HCT116 (cell line): ENCODE data around the gene CMBL. TPM values are rescaled to one million over a fixed set of nuclear protein-coding genes. Genes with fewer than 3 reads are reported as not detected.
A peak's percentile ranks its signal among the peaks of the same experiment; 100 is the strongest.

Experiments used
- ATAC-seq: fragments of 200-7000 bp; cut with Tn5 transposase; 2 replicates; pipeline ENCODE4 v1.9.1; 2020; ENCODE audit warnings: mild to moderate bottlenecking, moderate library complexity
- BruUV-seq: library from RNA; stranded (reverse); fragments of 400-500 nt; replicated peaks from 2 replicates; lab custom pipeline; 2021; lab: Mats Ljungman, UMichigan
- CTCF ChIA-PET: fragments of 300-600 bp; sonication (Branson Sonifier 250); formaldehyde crosslinking; loops from one replicate; lab custom pipeline; 2021; ENCODE audit warnings: antibody characterized with exemption; lab: Charles Lee
- POLR2A ChIA-PET: fragments of 300-600, 350-600 bp; sonication (Branson Sonifier 250); formaldehyde crosslinking; loops from one replicate; lab custom pipeline; 2021; ENCODE audit warnings: antibody characterized with exemption; lab: Charles Lee
- RAD21 ChIA-PET, 2 experiments: fragments of 300-600 bp; sonication (Branson Sonifier 250); formaldehyde crosslinking; loops; one replicate each; lab custom pipeline; 2023; ENCODE audit warnings: low total read pairs in 2 of 2; ENCODE audit not compliant: uncharacterized antibody in 2 of 2, unreplicated experiment in 2 of 2, low non-redundant PET in 1 of 2; lab: Charles Lee
- DNase-seq: peaks from one replicate; pipeline ENCODE4 v3.0.0-alpha.2; 2010; ENCODE audit warnings: low read depth, low spot score
- H2AFZ ChIP-seq: fragments of 200-600 bp; shearing (Covaris generic), sonication (generic); 2 replicates; pipeline ENCODE4 v1.6.1; 2017; ENCODE audit warnings: low read depth, mixed run types, mixed read lengths, antibody characterized with exemption, low read length; ENCODE audit not compliant: poor library complexity, severe bottlenecking
- H3K27ac ChIP-seq: 2 replicates; pipeline ENCODE4 v1.5.1; 2012; ENCODE audit warnings: low read depth, low read length
- H3K27me3 ChIP-seq: fragments of 200-600 bp; sonication (generic); 2 replicates; pipeline ENCODE4 v1.6.1; 2016; ENCODE audit warnings: mixed run types, low read length, mixed read lengths; ENCODE audit not compliant: insufficient read depth
- H3K36me3 ChIP-seq, 2 experiments: fragments of 200-500 bp in 1 of 2; fragments of 200-600 bp in 1 of 2; sonication (Bioruptor generic) in 1 of 2; sonication (generic) in 1 of 2; 2 replicates each; pipeline versions ENCODE4 v1.5.1 to v1.6.1; 2014 to 2016; ENCODE audit warnings: low read length in 2 of 2, inconsistent platforms in 1 of 2, mixed read lengths in 1 of 2, mixed run types in 1 of 2; ENCODE audit not compliant: insufficient read depth in 2 of 2, control insufficient read depth in 1 of 2
- H3K4me1 ChIP-seq, 2 experiments: fragments of 200-600 bp in 1 of 2; sonication (generic) in 1 of 2; 2 replicates each; pipeline versions ENCODE4 v1.5.1 to v1.6.1; 2012 to 2017; ENCODE audit warnings: low read length in 2 of 2, inconsistent platforms in 1 of 2, mild to moderate bottlenecking in 1 of 2, mixed read lengths in 1 of 2, mixed run types in 1 of 2, moderate library complexity in 1 of 2; ENCODE audit not compliant: insufficient read depth in 2 of 2, control insufficient read depth in 1 of 2
- H3K4me2 ChIP-seq: fragments of 200-600 bp; sonication (generic); 2 replicates; pipeline ENCODE4 v1.6.1; 2017; ENCODE audit warnings: mixed run types, low read length, mixed read lengths
- H3K4me3 ChIP-seq, 2 experiments: fragments of 200-600 bp in 1 of 2; sonication (generic) in 1 of 2; replicated peaks in 1 of 2; 2 replicates each; pipeline ENCODE4 v1.5.1; 2011 to 2016; ENCODE audit warnings: low read length in 2 of 2, control low read depth in 1 of 2, low read depth in 1 of 2, mild to moderate bottlenecking in 1 of 2, mixed read lengths in 1 of 2, mixed run types in 1 of 2
- H3K79me2 ChIP-seq: fragments of 200-600 bp; sonication (generic); 2 replicates; pipeline ENCODE4 v1.6.1; 2017; ENCODE audit warnings: mild to moderate bottlenecking, mixed run types, low read length, moderate library complexity, mixed read lengths; ENCODE audit not compliant: insufficient read depth
- H3K9ac ChIP-seq: fragments of 200-600 bp; sonication (generic); 2 replicates; pipeline ENCODE4 v1.6.1; 2016; ENCODE audit warnings: low read length, mixed read lengths
- H3K9me2 ChIP-seq: fragments of 200-600 bp; sonication (generic), shearing (Covaris generic); 2 replicates; pipeline ENCODE4 v1.6.1; 2017; ENCODE audit warnings: mixed run types, mild to moderate bottlenecking, moderate library complexity; ENCODE audit not compliant: insufficient read depth
- H3K9me3 ChIP-seq, 2 experiments: fragments of 200-500 bp in 1 of 2; fragments of 200-600 bp in 1 of 2; sonication (Bioruptor generic) in 1 of 2; sonication (generic) in 1 of 2; 2 replicates each; pipeline ENCODE4 v1.6.1; 2014 to 2017; ENCODE audit warnings: low read length in 2 of 2, mixed read lengths in 2 of 2, inconsistent platforms in 1 of 2, low read depth in 1 of 2, mild to moderate bottlenecking in 1 of 2, mixed run types in 1 of 2, moderate library complexity in 1 of 2; ENCODE audit not compliant: control insufficient read depth in 1 of 2, insufficient read depth in 1 of 2
- H4K20me1 ChIP-seq: fragments of 200-600 bp; sonication (generic), shearing (Covaris generic); 2 replicates; pipeline ENCODE4 v1.6.1; 2017; ENCODE audit warnings: mixed run types, mild to moderate bottlenecking, moderate library complexity; ENCODE audit not compliant: insufficient read depth
- CEBPB ChIP-seq: IDR thresholded peaks from 2 replicates; pipeline ENCODE4 v1.6.1; 2012; ENCODE audit warnings: low read depth
- EGR1 ChIP-seq: IDR thresholded peaks from 2 replicates; pipeline ENCODE4 v1.6.1; 2012; ENCODE audit warnings: low read depth
- ELF1 ChIP-seq: IDR thresholded peaks from 2 replicates; pipeline ENCODE4 v1.6.1; 2012; ENCODE audit warnings: low read depth, borderline replicate concordance
- EZH2 ChIP-seq: fragments of 200-600 bp; sonication (generic); IDR thresholded peaks from 2 replicates; pipeline ENCODE4 v1.6.1; 2017; ENCODE audit warnings: antibody characterized with exemption, mixed run types
- EZH2phosphoT487 ChIP-seq: fragments of 200-600 bp; IDR thresholded peaks from 2 replicates; pipeline ENCODE4 v1.6.1; 2018; ENCODE audit warnings: antibody characterized with exemption, borderline replicate concordance
- FOSL1 ChIP-seq: IDR thresholded peaks from 2 replicates; pipeline ENCODE4 v1.6.1; 2012; ENCODE audit warnings: low read depth
- JUND ChIP-seq: IDR thresholded peaks from 2 replicates; pipeline ENCODE4 v1.6.1; 2012
- POLR2A ChIP-seq: IDR thresholded peaks from 2 replicates; pipeline ENCODE4 v1.7.0; 2011; ENCODE audit warnings: borderline replicate concordance; ENCODE audit not compliant: insufficient read depth, insufficient read length; ENCODE audit errors: extremely low read depth
- POLR2AphosphoS5 ChIP-seq: IDR thresholded peaks from 2 replicates; pipeline ENCODE4 v1.6.1; 2011; ENCODE audit warnings: mild to moderate bottlenecking, low read depth, low read length, moderate library complexity
- RAD21 ChIP-seq: IDR thresholded peaks from 2 replicates; pipeline ENCODE4 v1.6.1; 2012; ENCODE audit warnings: low read depth, mild to moderate bottlenecking
- SIN3A ChIP-seq: IDR thresholded peaks from 2 replicates; pipeline ENCODE4 v1.6.1; 2012; ENCODE audit warnings: low read depth
- SP1 ChIP-seq: IDR thresholded peaks from 2 replicates; pipeline ENCODE4 v1.6.1; 2012; ENCODE audit warnings: low read depth
- SRF ChIP-seq: IDR thresholded peaks from 2 replicates; pipeline ENCODE4 v1.6.1; 2012; ENCODE audit warnings: low read depth
- TCF7L2 ChIP-seq: IDR thresholded peaks from 2 replicates; pipeline ENCODE4 v1.7.0; 2011; ENCODE audit warnings: borderline replicate concordance, inconsistent platforms; ENCODE audit not compliant: insufficient read depth, insufficient read length; ENCODE audit errors: extremely low read depth
- YY1 ChIP-seq: IDR thresholded peaks from 2 replicates; pipeline ENCODE4 v1.6.1; 2011; ENCODE audit warnings: low read length, low read depth, moderate library complexity, mild to moderate bottlenecking; ENCODE audit not compliant: insufficient replicate concordance; ENCODE audit errors: extremely low read depth
- ZFX ChIP-seq: fragments of 450-650 bp; IDR thresholded peaks from 2 replicates; pipeline ENCODE4 v1.6.1; 2017
- intact Hi-C: fragments of 100-400 bp; cut with micrococcal nuclease; formaldehyde crosslinking; loops from 2 replicates; pipeline ENCODE4 v1.10.0; 2022
- total RNA-seq: library from RNA; stranded (reverse); gene quantifications from one replicate; pipeline ENCODE4 v1.2.1, GENCODE V29; 2021; ENCODE audit not compliant: unreplicated experiment
- TF ChIP-seq, protein P1 (sequence below): IDR thresholded peaks from 2 replicates; pipeline ENCODE4 v1.6.1; 2011; ENCODE audit warnings: mild to moderate bottlenecking, low read length, moderate library complexity; ENCODE audit not compliant: insufficient replicate concordance; ENCODE audit errors: extremely low read depth
- TF ChIP-seq, protein P2 (sequence below): IDR thresholded peaks from 2 replicates; pipeline ENCODE4 v1.6.1; 2012; ENCODE audit warnings: low read depth

Gene CMBL
- total RNA-seq, 1 experiment from 2014 or later: 51.0 TPM

GRCh38 chr5:10253390-10253789, 54.3 kb downstream of the CMBL start:
- Histone ChIP-seq H4K20me1 (peaks cover 24% of the 10 kb centered on the region), H3K9me2 (no peaks in the 10 kb centered on the region), H3K27me3 (no peaks in the 10 kb centered on the region), H3K9me3 (no peaks in the 10 kb centered on the region), H3K79me2 (peaks cover 95% of the 10 kb centered on the region), H3K4me1 (peaks cover 9 to 17% of the 10 kb centered on the region in 2 experiments; a peak in 3 of 4 replicates), H3K4me2 (no peak overlapping the region), H3K36me3 (peaks cover 44 to 56% of the 10 kb centered on the region in 2 experiments), H3K4me3 (no peak overlapping the region), H3K27ac (no peak overlapping the region), H2AFZ (no peak overlapping the region), H3K9ac (no peak overlapping the region)
- no TSS peak for BruUV-seq
- CTCF ChIA-PET: no interaction called here
- intact Hi-C loops: no loop called here
- no peak for DNase-seq
- ATAC-seq: no peak
- TF ChIP-seq SIN3A: no peak
- RAD21 ChIA-PET: no interaction called here
- POLR2A ChIA-PET: no interaction called here

DNA sequence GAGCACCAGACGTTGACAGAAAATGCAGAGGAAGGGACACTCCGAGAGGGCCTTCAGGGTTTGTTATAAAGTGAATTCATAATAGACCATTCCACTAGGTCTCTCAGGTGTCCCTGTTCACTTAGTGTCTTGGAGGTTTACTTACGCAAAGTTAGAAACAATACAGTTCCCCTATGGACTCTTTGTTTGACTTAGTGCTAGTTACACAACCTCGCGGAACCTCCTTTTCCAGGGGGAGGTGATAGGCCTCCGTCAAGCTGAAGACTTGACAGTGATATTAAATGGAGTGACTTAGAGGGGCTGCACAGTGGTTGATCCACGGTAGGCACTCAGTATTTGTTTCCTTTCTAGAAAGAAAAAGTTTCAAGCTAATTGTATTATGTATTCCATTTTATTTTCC, 56.3 kb downstream of the CMBL start:
- ChIA-PET CTCF (no interaction called here), RAD21 (no interaction called here), POLR2A (no interaction called here)
- Histone ChIP-seq H3K9me2 (no peaks in the 10 kb centered on the region), H2AFZ (no peak overlapping the region), H3K4me1 (peaks cover 10 to 20% of the 10 kb centered on the region in 2 experiments; a peak in 3 of 4 replicates), H3K9ac (peak overlapping the region; percentile 94), H3K27me3 (no peaks in the 10 kb centered on the region), H3K4me3 (peak overlapping the region; percentile 89 to 92), H3K27ac (peak overlapping the region; percentile 85), H4K20me1 (peaks cover 24% of the 10 kb centered on the region), H3K79me2 (peaks cover 94% of the 10 kb centered on the region), H3K9me3 (no peaks in the 10 kb centered on the region), H3K36me3 (peaks cover 24 to 37% of the 10 kb centered on the region in 2 experiments; a peak in 3 of 4 replicates), H3K4me2 (peak overlapping the region; percentile 80)
- intact Hi-C loops: no loop called here
- DNase-seq (no peak), ATAC-seq (no peak)
- no TSS peak for BruUV-seq
- no peak for TF ChIP-seq ELF1
- TF ChIP-seq, protein P1, sequence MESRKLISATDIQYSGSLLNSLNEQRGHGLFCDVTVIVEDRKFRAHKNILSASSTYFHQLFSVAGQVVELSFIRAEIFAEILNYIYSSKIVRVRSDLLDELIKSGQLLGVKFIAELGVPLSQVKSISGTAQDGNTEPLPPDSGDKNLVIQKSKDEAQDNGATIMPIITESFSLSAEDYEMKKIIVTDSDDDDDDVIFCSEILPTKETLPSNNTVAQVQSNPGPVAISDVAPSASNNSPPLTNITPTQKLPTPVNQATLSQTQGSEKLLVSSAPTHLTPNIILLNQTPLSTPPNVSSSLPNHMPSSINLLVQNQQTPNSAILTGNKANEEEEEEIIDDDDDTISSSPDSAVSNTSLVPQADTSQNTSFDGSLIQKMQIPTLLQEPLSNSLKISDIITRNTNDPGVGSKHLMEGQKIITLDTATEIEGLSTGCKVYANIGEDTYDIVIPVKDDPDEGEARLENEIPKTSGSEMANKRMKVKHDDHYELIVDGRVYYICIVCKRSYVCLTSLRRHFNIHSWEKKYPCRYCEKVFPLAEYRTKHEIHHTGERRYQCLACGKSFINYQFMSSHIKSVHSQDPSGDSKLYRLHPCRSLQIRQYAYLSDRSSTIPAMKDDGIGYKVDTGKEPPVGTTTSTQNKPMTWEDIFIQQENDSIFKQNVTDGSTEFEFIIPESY: no peak
- no peak for TF ChIP-seq EZH2phosphoT487
- no peak for TF ChIP-seq FOSL1
- no peak for TF ChIP-seq CEBPB
- no peak for TF ChIP-seq JUND
- TF ChIP-seq POLR2AphosphoS5: no peak
- TF ChIP-seq EZH2: no peak
- TF ChIP-seq SP1: no peak
- TF ChIP-seq SRF: no peak
- TF ChIP-seq TCF7L2: no peak
- no peak for TF ChIP-seq YY1
- TF ChIP-seq RAD21: no peak
- TF ChIP-seq, protein P2, sequence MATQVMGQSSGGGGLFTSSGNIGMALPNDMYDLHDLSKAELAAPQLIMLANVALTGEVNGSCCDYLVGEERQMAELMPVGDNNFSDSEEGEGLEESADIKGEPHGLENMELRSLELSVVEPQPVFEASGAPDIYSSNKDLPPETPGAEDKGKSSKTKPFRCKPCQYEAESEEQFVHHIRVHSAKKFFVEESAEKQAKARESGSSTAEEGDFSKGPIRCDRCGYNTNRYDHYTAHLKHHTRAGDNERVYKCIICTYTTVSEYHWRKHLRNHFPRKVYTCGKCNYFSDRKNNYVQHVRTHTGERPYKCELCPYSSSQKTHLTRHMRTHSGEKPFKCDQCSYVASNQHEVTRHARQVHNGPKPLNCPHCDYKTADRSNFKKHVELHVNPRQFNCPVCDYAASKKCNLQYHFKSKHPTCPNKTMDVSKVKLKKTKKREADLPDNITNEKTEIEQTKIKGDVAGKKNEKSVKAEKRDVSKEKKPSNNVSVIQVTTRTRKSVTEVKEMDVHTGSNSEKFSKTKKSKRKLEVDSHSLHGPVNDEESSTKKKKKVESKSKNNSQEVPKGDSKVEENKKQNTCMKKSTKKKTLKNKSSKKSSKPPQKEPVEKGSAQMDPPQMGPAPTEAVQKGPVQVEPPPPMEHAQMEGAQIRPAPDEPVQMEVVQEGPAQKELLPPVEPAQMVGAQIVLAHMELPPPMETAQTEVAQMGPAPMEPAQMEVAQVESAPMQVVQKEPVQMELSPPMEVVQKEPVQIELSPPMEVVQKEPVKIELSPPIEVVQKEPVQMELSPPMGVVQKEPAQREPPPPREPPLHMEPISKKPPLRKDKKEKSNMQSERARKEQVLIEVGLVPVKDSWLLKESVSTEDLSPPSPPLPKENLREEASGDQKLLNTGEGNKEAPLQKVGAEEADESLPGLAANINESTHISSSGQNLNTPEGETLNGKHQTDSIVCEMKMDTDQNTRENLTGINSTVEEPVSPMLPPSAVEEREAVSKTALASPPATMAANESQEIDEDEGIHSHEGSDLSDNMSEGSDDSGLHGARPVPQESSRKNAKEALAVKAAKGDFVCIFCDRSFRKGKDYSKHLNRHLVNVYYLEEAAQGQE: no peak
- no peak for TF ChIP-seq EGR1
- no peak for TF ChIP-seq POLR2A
- no peak for TF ChIP-seq ZFX
